ENCODE measurements around the gene WDR19.
A peak's percentile ranks its signal among the peaks of the same experiment; 100 is the strongest.
"Not testable (repeated sequence)": the region's sequence is repeated elsewhere in the genome, so short reads cannot be mapped to it uniquely, and the experiment has no call there.

WDR19 gene

DNA sequence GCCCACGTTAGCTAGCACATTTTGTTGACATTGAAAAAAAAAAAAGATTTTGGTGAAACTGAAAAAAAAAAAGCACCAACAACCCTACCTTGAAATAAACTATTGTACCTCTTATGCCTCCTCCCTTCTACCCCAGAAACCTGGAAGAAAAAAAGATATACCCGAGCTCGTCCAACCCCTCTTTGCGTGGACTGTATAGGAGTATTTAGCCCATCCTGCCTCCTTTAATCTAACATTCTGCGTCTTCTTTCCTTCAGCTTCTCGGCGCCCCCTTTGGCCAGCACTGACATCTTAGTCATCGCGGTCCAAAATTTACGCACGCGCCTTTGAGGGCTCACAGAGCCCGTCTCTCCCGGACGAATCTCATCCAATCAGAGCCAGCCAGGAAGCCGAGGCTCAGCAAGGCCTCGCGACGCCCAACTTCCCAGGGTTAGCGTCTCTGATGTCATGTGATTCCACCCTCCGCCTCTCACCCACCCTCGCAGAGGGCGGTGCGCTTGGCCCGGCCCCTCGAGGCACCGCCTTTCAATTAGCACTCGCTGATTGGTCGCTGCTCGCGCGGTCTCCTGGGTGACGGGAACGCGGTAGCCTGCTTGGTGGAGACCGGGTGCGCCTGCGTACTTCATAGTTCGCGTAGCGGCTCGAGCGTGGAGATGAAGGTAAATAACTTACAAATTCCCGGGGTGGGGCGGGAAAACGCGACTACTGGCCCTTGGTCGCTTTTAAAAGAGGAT is at the start of gene WDR19:
TSS of gene WDR19 (plus strand) at position 625 of the 734 bp plus-strand sequence. CDS start at position 654, 29 bp downstream.
- peak; percentile 94 to 99 (median 97) for DNase-seq (ENCODE audit: low read depth in 3 of 3)

- no peak for DNase-seq (ENCODE audit: low read depth in 3 of 3)
These were observed 48.7 kb upstream of the WDR19 start for GRCh38 chr4:39133623-39134022.

DNA sequence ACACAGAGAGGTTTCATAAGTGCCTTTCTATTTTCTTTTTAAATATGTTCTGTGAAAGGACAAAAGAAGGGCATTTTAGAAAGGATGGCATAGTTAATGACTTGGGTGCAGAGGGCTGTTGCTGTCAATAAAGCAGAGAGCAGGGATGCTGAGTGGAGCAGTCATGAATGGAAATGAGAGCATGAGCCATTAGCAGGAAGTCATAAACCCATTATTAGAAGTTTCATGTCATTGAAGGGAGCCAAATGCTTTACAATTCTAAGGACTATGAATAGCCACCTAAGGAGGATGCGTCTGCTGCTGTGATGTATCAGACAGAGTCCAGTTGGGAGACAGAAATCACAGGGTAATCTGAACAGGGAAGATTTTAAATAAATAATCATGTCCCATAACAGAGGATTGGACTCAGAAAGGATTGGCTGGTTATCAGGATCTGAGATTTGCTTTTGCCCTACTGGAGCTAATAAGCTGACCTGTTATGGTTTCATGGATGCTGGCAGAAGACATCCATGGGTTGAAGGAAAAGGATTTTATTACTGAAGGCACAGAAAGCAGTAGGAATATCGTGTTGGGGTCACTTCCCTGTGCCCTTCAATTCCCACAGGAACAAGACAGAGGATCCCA is 47.5 kb upstream of the WDR19 start:
- DNase-seq (ENCODE audit: low read depth in 3 of 3): no peak

DNA sequence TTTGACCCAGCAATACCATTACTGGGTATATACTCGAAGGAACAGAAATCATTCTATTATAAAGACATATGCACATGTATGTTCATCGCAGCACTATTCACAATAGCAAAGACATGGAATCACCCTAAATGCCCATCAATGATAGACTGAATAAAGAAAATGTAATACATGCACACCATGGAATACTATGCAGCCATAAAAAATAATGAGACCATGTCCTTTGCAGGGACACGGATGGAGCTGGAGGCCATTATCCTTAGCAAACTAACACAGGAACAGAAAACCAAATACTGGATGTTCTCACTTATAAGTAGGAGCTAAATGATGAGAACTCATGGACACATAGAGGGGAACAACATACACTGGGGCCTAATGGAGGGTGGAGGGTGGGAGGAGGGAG is 44.1 kb upstream of the WDR19 start:
- not testable (repeated sequence) for DNase-seq (ENCODE audit: low read depth in 3 of 3)

- DNase-seq (ENCODE audit: low read depth in 3 of 3): no peak
These were observed 36.1 kb upstream of the WDR19 start for GRCh38 chr4:39146211-39146610.

DNA sequence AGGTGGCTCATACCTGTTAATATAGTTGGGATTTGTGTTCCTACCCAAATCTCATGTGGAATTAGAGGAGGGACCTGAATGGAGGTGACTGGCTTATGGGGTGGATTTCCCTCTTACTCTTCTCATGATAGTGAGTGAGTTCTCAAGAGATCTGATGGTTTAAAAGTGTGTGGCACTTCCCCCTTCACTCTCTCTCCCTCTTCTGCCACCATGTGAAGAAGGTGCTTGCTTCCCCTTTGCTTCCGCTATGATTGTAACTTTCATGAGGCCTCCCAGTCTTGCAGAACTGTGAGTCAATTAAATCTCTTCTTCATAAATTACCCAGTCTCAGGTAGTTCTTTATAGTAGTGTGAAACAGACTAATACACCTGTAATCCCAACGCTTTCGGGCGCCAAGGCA is 28.3 kb upstream of the WDR19 start:
- DNase-seq (ENCODE audit: low read depth in 3 of 3): no peak

- no peak for DNase-seq (ENCODE audit: low read depth in 3 of 3)
These were observed 24.8 kb upstream of the WDR19 start for GRCh38 chr4:39157520-39157919.

DNA sequence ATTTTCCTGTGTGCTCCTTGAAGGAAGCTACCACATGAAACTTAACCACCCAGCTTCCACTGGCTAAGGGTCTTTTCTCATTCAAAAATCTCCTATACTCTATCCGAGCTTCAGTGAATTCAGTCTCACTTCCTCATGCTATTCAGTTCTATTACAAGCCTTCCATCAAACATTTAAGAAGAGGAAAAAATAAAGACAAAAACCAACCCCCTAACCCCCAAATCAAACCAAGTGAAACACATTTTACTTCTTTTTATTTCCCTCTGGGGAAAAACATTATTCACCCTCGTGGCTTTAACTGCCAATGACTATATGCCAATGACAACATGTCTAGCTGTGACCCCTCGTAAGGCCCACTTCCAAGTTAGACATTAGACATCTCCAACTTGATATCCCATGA is 16.2 kb upstream of the WDR19 start:
- DNase-seq (ENCODE audit: low read depth in 3 of 3): no peak

DNA sequence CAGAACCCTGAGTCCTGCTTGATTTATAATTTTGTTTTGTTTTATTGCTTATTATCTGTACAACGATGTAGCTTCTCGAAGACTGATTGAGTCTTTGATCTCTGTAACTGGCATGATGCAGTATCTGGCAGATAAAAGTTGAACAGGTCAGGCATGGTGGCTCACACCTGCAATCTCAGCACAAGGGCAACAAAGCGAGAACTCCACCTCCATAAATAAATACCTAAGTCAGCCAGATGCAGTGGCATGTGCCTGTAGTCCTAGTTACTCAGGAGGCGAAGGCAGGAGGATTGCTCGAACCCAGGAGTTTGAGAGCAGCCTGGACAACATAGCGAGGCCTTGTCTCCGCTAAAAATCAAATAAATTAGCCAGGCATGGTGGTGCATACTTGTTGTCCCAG is 15.7 kb upstream of the WDR19 start:
- DNase-seq (ENCODE audit: low read depth in 3 of 3): no peak

GRCh38 chr4:39169426-39169825 is 12.9 kb upstream of the WDR19 start:
- DNase-seq (ENCODE audit: low read depth in 3 of 3): no peak

DNA sequence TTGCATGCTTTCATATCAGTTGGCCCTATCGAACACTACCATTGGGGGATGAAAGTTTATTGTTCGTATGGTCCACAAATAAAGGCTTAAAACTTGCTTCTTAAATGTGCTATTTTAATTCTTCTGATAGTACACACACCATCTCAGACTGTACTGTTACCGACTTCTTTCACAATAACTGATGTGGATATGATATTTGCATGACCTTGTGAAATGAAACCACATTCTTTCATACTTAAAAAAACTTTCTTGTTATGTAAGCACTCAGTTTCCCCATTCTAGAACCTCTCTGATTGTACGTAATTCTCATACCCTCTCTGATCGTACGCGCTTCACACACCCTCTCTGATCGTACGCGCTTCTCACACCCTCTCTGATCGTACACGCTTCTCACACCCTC is 12.0 kb upstream of the WDR19 start:
- no peak for DNase-seq (ENCODE audit: low read depth in 3 of 3)

GRCh38 chr4:39178706-39179105 is 3.6 kb upstream of the WDR19 start:
- no peak for DNase-seq (ENCODE audit: low read depth in 3 of 3)

GRCh38 chr4:39179681-39180080 is 2.6 kb upstream of the WDR19 start:
- no peak for DNase-seq (ENCODE audit: low read depth in 3 of 3)

- DNase-seq (ENCODE audit: low read depth in 3 of 3): not testable (repeated sequence)
These were observed 1.7 kb upstream of the WDR19 start for GRCh38 chr4:39180629-39181028.

- DNase-seq (ENCODE audit: low read depth in 3 of 3): no peak
These were observed 817 bp upstream of the WDR19 start for GRCh38 chr4:39181520-39181904.

- DNase-seq (ENCODE audit: low read depth in 3 of 3): no peak
These were observed 19.6 kb downstream of the WDR19 start for GRCh38 chr4:39201963-39202362.

GRCh38 chr4:39204543-39204942 is 22.2 kb downstream of the WDR19 start:
- DNase-seq (ENCODE audit: low read depth in 3 of 3): no peak

DNA sequence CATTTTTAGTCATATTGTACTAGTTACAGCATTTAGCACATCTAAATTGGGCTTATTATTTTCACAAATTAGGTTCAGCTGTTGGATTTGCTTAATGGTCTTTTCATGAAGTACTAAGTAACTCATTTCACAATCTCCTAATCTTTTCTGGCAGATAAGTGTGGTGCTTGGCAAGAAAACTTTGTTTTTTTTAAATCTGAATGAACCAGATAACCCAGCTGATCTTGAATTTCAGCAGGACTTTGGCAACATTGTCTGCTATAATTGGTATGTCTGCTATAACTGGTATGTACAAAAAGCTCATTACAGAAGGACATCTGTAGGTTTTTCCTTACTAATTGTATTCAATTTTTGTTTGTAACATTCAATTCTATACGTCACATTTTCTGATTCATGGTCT is 22.7 kb downstream of the WDR19 start:
- no peak for DNase-seq (ENCODE audit: low read depth in 3 of 3)

- no peak for DNase-seq (ENCODE audit: low read depth in 3 of 3)
These were observed 23.1 kb downstream of the WDR19 start for GRCh38 chr4:39205476-39205875.

GRCh38 chr4:39227906-39228305 is 45.6 kb downstream of the WDR19 start:
- no peak for DNase-seq (ENCODE audit: low read depth in 3 of 3)

GRCh38 chr4:39228377-39228776 is 46.0 kb downstream of the WDR19 start:
- DNase-seq (ENCODE audit: low read depth in 3 of 3): no peak

- no peak for DNase-seq (ENCODE audit: low read depth in 3 of 3)
These were observed 48.1 kb downstream of the WDR19 start for GRCh38 chr4:39230462-39230861.

DNA sequence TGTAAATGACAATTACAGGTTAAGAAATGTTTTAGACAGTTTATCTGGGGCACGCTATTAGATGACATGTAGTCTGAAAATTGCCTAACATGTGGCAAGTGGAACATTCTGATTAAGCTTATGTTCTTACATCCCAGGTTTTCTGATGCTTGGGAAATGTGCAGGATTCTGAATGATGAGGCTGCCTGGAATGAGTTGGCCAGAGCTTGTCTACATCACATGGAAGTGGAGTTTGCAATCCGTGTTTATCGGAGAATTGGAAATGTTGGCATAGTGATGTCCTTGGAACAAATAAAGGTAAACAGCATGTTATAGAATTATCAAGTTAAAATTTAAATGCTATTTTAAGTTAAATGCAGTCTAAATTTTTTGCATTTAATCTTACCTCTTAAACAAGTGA is 49.3 kb downstream of the WDR19 start:
- DNase-seq (ENCODE audit: low read depth in 3 of 3): no peak

GRCh38 chr4:39232100-39232499 is 49.8 kb downstream of the WDR19 start:
- no peak for DNase-seq (ENCODE audit: low read depth in 3 of 3)

Data from stimulated activated CD4-positive, alpha-beta T cell treated with anti-CD3 and anti-CD28 coated beads, TNF-alpha, amount 100 ng/mL, for 48 hours (primary cell).